Right renal cortex interstitium (tissue), 3 donors: ENCODE data around the gene SLC24A3. TPM values are rescaled to one million over a fixed set of nuclear protein-coding genes. Genes with fewer than 3 reads are reported as not detected.

Experiments used
- DNase-seq, 3 donors: peaks; one replicate each; pipeline ENCODE4 v3.0.0-alpha.2; 2013; ENCODE audit warnings: low read depth in 3 of 3, low spot score in 2 of 3
- polyA plus RNA-seq, 3 donors: library from polyadenylated mRNA; unstranded; fragments of 120-200 nt; gene quantifications; one replicate each; pipeline ENCODE4 v1.2.1, GENCODE V29; 2013; ENCODE audit not compliant: insufficient read length in 3 of 3

Gene SLC24A3
- polyA plus RNA-seq, 3 donors: 3.4 to 4.2 (median 3.8) TPM

DNA sequence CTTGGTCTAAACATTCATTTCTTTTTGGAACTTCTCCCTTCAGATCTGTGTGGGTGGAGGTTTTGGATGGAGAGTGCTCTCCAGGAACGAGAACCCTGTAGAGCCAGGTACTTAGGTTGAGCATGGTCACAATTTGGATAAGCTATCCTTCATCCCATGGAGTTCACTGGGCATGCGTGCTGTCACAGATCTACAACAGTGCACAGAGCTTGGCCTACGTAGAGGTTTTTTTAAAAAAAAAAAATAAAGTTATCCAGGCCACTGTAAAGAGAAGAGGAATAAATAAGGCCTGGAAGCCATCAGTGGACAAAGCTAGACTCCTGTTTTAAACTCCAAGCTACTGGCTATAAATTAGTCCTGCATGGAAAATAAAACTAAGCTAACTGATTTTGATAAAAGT lies 165.6 kb downstream of the SLC24A3 start:
- DNase-seq: no peak

DNA sequence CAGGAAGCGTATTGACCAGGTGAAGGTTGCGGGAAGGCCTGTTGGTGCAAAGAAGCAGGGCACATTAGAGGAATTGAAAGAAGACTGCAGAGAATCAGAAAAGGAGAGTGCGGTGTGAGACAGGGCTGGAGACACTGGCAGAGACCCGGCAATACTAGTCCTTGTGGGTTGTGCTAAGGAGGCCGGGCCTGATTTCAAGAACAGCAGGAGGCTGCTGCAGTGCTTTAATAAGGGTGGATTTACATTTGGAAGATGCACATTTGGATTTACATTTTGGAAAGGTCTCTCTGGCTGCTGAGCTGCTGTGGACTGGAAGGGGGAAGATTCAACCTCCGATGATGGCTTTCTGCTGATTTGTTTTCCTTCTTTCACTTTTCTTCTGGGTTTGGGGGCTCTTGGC lies 167.8 kb downstream of the SLC24A3 start:
- no peak for DNase-seq

DNA sequence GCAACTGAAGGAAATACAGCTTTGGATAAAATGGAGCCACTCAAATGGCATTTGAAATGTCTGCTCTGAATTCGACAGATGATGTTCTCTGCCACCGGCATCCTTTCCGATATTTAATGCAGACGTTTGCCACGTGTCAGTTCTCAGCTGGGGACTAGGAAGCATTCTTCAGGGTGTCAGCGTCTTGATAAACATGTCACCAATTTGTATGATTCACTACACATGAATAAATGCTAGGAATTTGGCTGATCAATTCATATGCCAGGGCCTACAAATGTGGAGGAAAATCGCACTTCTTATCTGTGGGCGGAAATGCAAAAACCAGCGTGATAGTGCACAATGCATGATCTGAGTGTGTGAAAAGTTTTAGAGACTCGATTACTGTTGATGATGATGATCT lies 169.5 kb downstream of the SLC24A3 start:
- DNase-seq: no peak

DNA sequence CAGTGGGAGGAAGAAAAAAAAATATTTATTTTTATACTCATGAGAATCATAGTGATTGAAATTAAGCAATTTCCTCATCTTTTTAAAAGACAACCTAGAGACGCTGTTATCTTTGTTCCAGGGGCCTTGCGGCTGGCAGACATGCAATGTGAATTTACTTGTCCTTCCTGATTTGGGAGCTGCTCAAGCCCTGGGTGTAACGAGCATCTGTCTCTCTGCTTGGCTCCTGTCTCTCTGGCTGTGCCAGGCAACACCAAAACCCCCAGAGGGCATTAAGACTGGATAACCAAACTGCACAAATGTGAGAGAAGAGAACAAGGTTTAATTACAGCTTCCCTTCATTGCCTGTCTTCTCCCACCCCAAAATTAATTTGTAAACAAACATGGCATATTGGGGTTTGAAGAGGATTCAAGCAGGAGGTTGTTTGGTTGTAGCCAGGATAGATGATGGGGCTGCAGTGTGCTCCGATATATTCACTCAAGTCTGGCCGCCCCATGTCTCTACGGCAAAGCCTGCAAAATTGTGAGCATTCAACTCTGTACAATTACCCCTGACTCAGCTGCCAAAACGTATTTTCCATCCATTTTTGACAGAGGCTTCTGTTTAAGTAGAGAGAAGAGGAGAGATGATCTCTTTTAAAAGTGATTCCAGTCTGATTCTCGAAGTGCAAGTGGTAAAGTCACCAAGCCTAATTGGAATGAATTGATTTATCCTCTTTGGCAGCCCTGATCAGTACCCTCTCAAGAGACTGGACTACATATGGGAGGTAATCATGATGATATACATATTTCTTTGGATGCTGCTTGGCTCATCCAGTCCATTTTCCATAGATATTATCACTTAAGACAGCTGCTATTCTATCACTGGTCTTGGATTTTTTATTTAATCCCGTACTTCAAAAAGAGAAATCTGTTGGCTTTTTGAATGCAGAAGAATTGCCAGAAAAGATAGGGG lies 170.2 kb downstream of the SLC24A3 start:
- no peak for DNase-seq

DNA sequence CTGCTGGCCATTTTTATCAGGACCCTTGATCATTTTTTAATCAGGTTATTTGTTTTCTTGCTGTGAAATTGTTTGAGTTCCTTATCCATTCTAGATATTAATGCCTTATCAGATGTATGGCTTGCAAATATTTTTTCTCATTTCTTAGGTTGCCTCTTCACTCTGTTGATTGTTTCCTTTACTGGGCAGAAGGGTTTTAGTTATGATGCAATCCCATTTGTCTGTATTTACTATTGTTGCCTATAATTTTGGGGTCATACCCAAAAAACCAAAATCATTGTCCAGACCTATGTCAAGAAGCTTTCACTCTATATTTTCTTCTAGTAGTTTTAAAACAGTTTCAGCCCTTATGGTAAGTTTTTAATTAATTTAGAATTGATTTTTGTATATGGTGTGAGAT lies 172.5 kb downstream of the SLC24A3 start:
- no peak for DNase-seq

GRCh38 chr20:19387251-19387650 lies 174.8 kb downstream of the SLC24A3 start:
- DNase-seq: no peak

GRCh38 chr20:19392344-19393130 lies 180.1 kb downstream of the SLC24A3 start:
- DNase-seq: no peak

- no peak for DNase-seq
These were observed 184.1 kb downstream of the SLC24A3 start for GRCh38 chr20:19396460-19397081.

DNA sequence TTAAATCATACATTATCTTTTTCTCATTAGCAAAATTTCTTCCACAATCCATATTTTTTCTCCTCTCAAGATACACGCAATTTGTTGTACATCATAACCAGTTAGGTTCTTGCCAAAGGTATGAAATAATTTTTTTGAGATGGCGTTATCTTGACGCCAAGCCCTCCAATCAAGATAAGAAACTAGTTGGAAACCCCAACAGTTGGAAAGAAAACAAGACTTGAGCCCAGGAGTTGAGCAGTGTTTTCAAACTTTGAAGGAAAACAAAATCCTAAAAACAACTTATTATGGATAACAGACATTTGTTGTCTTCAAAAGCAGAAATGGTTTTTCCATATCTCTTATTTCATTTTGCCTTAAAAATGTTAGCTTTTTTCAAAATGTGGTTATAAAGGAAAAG lies 184.8 kb downstream of the SLC24A3 start:
- DNase-seq: no peak

DNA sequence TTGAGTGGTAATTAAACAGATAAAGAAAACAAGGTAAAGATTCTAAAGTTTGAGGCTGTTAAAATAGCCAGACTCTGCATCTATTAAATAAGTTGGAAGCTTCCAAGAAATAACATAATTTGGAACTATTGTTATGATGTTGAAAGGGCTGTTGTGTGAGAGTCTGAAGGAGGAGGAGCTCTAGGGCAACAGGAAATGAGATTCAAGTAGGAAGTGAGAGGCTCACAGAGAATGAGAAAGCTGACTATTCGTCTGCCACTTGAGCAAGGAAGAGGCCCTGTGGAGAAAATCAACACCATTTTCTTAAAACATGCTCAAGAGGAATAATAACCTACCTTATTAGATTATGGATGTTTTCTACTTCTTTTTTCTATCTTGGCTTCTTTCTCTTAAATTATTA lies 185.2 kb downstream of the SLC24A3 start:
- DNase-seq: no peak

GRCh38 chr20:19401096-19401495 lies 188.7 kb downstream of the SLC24A3 start:
- no peak for DNase-seq

- no peak for DNase-seq
These were observed 191.1 kb downstream of the SLC24A3 start for GRCh38 chr20:19403549-19403948.

DNA sequence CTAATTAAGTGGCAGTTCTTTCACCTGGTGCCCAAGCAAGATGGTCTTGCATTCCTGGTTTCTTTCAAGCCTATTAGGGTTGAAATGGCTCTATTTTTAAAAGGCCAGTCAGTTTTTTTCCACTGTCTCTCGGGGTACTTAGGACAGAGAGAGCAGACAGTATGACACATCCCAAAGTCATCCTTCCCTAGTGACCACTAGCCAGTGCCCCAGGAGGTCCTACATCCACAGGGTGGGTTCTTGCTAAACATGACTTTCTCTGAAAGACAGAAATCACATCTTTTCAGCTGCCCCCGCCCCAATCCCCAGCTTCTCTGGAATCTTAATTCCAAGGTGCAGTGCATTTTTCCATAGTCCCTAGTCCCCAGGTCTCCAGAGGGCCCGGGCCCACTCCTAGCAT lies 192.4 kb downstream of the SLC24A3 start:
- DNase-seq: no peak

- no peak for DNase-seq
These were observed 193.5 kb downstream of the SLC24A3 start for GRCh38 chr20:19405958-19406357.

DNA sequence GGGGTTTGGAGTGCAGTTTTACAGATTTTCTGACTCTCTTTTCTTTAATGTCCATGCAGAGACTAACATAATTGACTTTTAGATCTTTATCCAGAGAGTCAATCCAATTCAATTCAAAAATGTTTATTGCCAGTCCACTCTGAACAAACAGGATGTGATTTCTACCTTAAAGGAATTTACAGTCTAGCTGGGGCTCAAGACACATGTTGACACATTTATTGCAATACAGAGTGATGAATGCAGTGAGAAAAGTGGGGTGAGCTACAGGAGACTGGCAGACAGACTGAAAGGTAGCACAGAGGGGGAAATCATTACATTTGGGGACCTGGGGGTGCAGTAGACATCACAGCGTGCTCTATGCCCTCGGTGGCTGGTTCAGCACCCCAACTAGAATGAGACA lies 193.9 kb downstream of the SLC24A3 start:
- no peak for DNase-seq

DNA sequence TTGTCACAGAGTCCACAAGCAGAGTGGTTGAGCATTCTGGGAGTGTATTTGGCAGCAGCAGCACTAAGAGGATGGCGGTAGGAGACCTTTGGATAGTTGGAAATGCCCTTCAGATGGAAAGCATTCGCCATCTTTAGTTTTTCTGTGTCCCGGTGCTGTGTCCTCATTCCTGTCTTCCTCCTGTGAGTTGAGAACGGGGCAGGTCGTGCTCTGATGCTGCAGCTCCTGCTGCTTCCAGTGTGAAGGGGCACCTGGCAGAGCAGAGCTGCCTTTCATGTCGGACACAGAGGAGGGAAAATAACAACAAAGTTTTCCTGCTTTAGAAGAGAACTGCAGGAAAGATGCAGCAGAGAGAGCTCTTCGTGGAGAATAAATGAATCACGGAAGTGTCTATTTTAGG lies 194.8 kb downstream of the SLC24A3 start:
- no peak for DNase-seq

DNA sequence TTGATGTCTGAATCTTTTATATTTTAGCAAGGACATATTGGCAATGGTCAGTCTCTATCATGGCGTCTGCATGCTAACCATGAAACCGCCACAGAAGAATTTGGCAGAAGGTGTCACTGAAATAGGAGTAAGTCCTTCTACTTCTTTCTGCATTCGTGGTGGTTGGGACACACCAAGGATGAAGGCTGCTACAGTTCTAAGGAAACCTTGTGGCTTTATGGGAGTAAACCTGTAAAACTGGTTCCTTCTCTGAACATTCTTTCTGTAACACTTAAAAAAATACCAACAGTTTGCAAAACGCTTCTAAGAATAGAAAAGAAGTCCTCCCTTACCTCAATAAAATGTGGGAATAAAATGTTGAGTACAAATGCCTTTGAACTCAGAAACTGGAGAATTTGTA lies 195.3 kb downstream of the SLC24A3 start:
- DNase-seq: peak in 1 of 3 donors; percentile 38

- no peak for DNase-seq
These were observed 196.5 kb downstream of the SLC24A3 start for GRCh38 chr20:19408971-19409370.

DNA sequence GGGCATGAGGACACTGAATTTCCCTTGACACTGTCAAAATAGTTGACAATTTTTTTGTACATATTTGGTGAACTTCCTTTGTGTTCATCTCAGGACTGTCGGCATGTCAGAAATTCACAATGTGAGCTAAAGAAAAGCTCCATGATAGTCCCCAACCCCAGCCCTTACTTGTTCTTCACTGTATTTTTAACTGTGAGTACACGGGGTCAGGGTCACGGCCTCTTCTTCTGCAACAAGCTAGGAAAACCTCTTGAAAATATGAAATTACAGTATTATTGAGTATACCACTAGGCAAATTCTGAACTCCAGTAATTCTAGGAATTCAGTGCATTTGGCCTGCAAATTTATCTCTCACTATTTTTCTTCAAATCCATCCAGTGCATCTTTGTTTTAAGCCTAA lies 199.4 kb downstream of the SLC24A3 start:
- DNase-seq: no peak

- DNase-seq: no peak
These were observed 199.8 kb downstream of the SLC24A3 start for GRCh38 chr20:19412254-19412653.

DNA sequence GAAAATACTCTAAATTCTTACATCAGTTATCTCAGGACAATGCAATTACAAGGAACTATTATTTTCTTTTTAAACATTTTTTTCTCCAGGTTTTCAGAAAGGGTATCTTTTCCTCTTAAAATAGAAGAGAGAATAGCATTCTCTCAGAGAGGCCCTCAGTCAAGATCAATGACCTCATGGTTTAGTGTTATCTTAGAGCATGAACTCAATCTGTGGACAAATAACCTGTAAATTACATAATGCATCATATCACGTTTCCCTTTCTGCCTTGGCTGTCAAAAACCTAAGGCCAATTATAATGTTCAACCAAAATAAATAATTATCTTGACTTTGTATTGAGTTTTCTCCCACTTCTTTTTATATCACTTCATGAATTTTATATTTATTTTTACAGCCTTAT lies 202.2 kb downstream of the SLC24A3 start:
- no peak for DNase-seq
